ENCODE measurements around the gene ITPKA. TPM values are rescaled to one million over a fixed set of nuclear protein-coding genes. Genes with fewer than 3 reads are reported as not detected.

The ITPKA gene
- total and polyA plus RNA-seq, 2 of the 13 experiments (the other 11 are each of a cell fraction or from before 2014, with no cell fraction given) = 13.2 to 41.3 TPM

DNA sequence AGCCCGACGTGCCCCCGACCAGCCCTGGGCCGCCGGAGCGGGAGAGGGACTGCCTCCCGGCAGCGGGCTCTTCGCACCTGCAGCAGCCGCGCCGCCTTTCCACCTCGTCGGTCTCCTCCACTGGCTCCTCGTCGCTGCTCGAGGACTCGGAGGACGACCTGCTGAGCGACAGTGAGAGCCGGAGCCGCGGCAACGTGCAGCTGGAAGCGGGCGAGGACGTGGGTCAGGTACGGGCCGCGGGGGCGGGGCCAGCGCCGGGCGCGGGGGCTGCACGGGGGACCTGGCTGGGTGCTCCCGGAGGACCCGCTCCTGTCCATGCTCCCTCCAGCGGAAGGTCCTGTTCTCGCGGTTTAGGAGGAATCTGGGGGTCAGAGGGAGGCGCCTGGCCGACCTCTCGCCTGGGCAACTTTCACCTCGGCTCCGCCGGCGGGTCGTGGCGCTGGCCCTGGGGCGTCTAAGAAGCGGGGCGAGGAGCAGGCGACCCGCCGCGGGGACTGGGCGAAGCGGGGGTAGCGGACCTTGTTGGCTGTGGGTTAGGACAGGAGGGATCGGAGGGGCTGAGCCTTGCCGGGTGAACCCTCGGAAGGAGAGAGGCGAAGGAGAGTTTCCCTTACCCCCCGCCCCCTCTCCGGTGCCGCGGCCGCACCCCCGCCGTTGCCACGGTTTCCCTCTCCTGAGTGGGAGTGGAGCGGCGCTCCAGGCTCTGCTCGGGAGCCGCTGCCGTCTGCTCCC, 682 bp downstream of the ITPKA start (continued):
- TF ChIP-seq, protein P1, sequence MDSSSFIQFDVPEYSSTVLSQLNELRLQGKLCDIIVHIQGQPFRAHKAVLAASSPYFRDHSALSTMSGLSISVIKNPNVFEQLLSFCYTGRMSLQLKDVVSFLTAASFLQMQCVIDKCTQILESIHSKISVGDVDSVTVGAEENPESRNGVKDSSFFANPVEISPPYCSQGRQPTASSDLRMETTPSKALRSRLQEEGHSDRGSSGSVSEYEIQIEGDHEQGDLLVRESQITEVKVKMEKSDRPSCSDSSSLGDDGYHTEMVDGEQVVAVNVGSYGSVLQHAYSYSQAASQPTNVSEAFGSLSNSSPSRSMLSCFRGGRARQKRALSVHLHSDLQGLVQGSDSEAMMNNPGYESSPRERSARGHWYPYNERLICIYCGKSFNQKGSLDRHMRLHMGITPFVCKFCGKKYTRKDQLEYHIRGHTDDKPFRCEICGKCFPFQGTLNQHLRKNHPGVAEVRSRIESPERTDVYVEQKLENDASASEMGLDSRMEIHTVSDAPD (CRISPR knock-in tag; IDR thresholded peaks at IDR 0.05) = 0 out of 2 replicates have a peak, but pooled peaks have one; percentile 50
- TF ChIP-seq EP300 (IDR thresholded peaks at IDR 0.05; ENCODE audit: low read depth in 2 of 2, low read length in 2 of 2) (no peak), EP300 (CRISPR knock-in tag; IDR thresholded peaks at IDR 0.05; ENCODE audit: borderline replicate concordance) (0 out of 2 replicates have a peak, but pooled peaks have one; percentile 44), MAFG (CRISPR knock-in tag; IDR thresholded peaks at IDR 0.05) (no peak), ZNF777 (CRISPR knock-in tag; IDR thresholded peaks at IDR 0.05) (peak; percentile 80), ZNF766 (CRISPR knock-in tag; IDR thresholded peaks at IDR 0.05; ENCODE audit: borderline replicate concordance) (peak; percentile 73; the same call in 1 of the 2 replicates), RXRA (CRISPR knock-in tag; IDR thresholded peaks at IDR 0.05) (peak; percentile 81; the same call in 1 of the 2 replicates), NFIC (IDR thresholded peaks at IDR 0.05; ENCODE audit: low read length) (no peak), HNF4A (CRISPR knock-in tag; IDR thresholded peaks at IDR 0.05) (peak; percentile 28; the same call in 1 of the 2 replicates), KAT8 (CRISPR knock-in tag; IDR thresholded peaks at IDR 0.05) (peak; percentile 51; the same call in 1 of the 2 replicates), SMYD3 (CRISPR knock-in tag; IDR thresholded peaks at IDR 0.05) (0 out of 2 replicates have a peak, but pooled peaks have one; percentile 47), ZNF839 (CRISPR knock-in tag; IDR thresholded peaks at IDR 0.05; ENCODE audit: borderline replicate concordance) (peak; percentile 15; the same call in 1 of the 2 replicates), MXD4 (CRISPR knock-in tag; IDR thresholded peaks at IDR 0.05) (peak; percentile 43; the same call in 1 of the 2 replicates), HDAC1 (CRISPR knock-in tag; IDR thresholded peaks at IDR 0.05) (peak; percentile 66), POLR2AphosphoS5 (IDR thresholded peaks at IDR 0.05; ENCODE audit: low read depth, low read length) (peak; percentile 33; the same call in 1 of the 2 replicates), YEATS4 (CRISPR knock-in tag; IDR thresholded peaks at IDR 0.05; ENCODE audit: borderline replicate concordance) (peak; percentile 53; the same call in 1 of the 2 replicates), ZNF263 (CRISPR knock-in tag; IDR thresholded peaks at IDR 0.05) (peak; percentile 100), KDM4B (CRISPR knock-in tag; IDR thresholded peaks at IDR 0.05) (no peak), ZBTB7B (CRISPR knock-in tag; IDR thresholded peaks at IDR 0.05) (peak; percentile 52; the same call in 1 of the 2 replicates), MED1 (CRISPR knock-in tag; IDR thresholded peaks at IDR 0.05) (peak; percentile 63), REXO4 (CRISPR knock-in tag; IDR thresholded peaks at IDR 0.05; ENCODE audit: borderline replicate concordance) (no peak), NR2C2 (CRISPR knock-in tag; IDR thresholded peaks at IDR 0.05; ENCODE audit: borderline replicate concordance) (peak; percentile 63)
- TF ChIP-seq, protein P2, sequence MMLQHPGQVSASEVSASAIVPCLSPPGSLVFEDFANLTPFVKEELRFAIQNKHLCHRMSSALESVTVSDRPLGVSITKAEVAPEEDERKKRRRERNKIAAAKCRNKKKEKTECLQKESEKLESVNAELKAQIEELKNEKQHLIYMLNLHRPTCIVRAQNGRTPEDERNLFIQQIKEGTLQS (CRISPR knock-in tag; IDR thresholded peaks at IDR 0.05) = peak; percentile 50; the same call in 1 of the 2 replicates
- TF ChIP-seq, protein P3, sequence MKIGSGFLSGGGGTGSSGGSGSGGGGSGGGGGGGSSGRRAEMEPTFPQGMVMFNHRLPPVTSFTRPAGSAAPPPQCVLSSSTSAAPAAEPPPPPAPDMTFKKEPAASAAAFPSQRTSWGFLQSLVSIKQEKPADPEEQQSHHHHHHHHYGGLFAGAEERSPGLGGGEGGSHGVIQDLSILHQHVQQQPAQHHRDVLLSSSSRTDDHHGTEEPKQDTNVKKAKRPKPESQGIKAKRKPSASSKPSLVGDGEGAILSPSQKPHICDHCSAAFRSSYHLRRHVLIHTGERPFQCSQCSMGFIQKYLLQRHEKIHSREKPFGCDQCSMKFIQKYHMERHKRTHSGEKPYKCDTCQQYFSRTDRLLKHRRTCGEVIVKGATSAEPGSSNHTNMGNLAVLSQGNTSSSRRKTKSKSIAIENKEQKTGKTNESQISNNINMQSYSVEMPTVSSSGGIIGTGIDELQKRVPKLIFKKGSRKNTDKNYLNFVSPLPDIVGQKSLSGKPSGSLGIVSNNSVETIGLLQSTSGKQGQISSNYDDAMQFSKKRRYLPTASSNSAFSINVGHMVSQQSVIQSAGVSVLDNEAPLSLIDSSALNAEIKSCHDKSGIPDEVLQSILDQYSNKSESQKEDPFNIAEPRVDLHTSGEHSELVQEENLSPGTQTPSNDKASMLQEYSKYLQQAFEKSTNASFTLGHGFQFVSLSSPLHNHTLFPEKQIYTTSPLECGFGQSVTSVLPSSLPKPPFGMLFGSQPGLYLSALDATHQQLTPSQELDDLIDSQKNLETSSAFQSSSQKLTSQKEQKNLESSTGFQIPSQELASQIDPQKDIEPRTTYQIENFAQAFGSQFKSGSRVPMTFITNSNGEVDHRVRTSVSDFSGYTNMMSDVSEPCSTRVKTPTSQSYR (CRISPR knock-in tag; IDR thresholded peaks at IDR 0.05; ENCODE audit: borderline replicate concordance) = peak; percentile 33; the same call in 1 of the 2 replicates
